ENCODE measurements around the gene EIF5.
A peak's percentile ranks its signal among the peaks of the same experiment; 100 is the strongest.

EIF5 gene

GRCh38 chr14:103296007-103296406 is 38.0 kb upstream of the EIF5 start:
- H3K4me3 ChIP-seq (ENCODE audit: control insufficient read depth, low read depth, low read length): no peak overlapping the region
- DNase-seq (ENCODE audit: low read depth): peak; percentile 62
- TF ChIP-seq, protein P1, sequence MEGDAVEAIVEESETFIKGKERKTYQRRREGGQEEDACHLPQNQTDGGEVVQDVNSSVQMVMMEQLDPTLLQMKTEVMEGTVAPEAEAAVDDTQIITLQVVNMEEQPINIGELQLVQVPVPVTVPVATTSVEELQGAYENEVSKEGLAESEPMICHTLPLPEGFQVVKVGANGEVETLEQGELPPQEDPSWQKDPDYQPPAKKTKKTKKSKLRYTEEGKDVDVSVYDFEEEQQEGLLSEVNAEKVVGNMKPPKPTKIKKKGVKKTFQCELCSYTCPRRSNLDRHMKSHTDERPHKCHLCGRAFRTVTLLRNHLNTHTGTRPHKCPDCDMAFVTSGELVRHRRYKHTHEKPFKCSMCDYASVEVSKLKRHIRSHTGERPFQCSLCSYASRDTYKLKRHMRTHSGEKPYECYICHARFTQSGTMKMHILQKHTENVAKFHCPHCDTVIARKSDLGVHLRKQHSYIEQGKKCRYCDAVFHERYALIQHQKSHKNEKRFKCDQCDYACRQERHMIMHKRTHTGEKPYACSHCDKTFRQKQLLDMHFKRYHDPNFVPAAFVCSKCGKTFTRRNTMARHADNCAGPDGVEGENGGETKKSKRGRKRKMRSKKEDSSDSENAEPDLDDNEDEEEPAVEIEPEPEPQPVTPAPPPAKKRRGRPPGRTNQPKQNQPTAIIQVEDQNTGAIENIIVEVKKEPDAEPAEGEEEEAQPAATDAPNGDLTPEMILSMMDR (conservative IDR thresholded peaks at IDR 0.05; ENCODE audit: control insufficient read depth, insufficient read depth, low read depth, low read length): no peak

GRCh38 chr14:103296987-103297386 is 37.0 kb upstream of the EIF5 start:
- TF ChIP-seq, protein P1 (conservative IDR thresholded peaks at IDR 0.05; ENCODE audit: control insufficient read depth, insufficient read depth, low read depth, low read length): no peak
- no peak for DNase-seq (ENCODE audit: low read depth)

DNA sequence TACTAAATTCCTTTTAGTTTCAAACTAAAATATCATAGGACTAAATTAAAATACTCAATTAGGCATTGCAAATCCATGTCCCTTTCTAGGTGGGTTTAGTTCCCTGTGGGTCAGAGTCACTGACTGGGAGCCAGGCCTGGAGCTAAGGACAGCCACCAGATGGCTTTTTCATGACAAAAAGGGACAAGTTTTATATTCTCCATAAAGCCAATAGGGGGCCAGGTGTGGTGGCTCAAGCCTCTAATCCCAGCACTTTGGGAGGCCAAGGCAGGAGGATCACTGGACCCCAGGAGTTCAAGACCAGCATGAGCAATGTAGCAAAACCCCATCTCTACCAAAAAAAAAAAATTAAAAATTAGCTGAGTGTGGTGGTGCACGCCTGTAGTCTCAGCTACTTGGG is 35.4 kb upstream of the EIF5 start:
- H3K4me3 ChIP-seq (ENCODE audit: control insufficient read depth, low read depth, low read length): no peak overlapping the region
- TF ChIP-seq, protein P1 (conservative IDR thresholded peaks at IDR 0.05; ENCODE audit: control insufficient read depth, insufficient read depth, low read depth, low read length): no peak
- DNase-seq (ENCODE audit: low read depth): no peak

More at GRCh38 chr14:103296987-103297386, 37.0 kb upstream of the EIF5 start:
- H3K4me3 ChIP-seq (ENCODE audit: control insufficient read depth, low read depth, low read length): no peak overlapping the region

- no peak overlapping the region for H3K4me3 ChIP-seq (ENCODE audit: control insufficient read depth, low read depth, low read length)
- no peak for DNase-seq (ENCODE audit: low read depth)
- TF ChIP-seq, protein P1 (conservative IDR thresholded peaks at IDR 0.05; ENCODE audit: control insufficient read depth, insufficient read depth, low read depth, low read length): no peak
Measured at GRCh38 chr14:103301512-103302354, 32.3 kb upstream of the EIF5 start.

- no peak for DNase-seq (ENCODE audit: low read depth)
- no peak overlapping the region for H3K4me3 ChIP-seq (ENCODE audit: control insufficient read depth, low read depth, low read length)
- TF ChIP-seq, protein P1 (conservative IDR thresholded peaks at IDR 0.05; ENCODE audit: control insufficient read depth, insufficient read depth, low read depth, low read length): no peak
Measured at GRCh38 chr14:103302966-103303365, 31.1 kb upstream of the EIF5 start.

DNA sequence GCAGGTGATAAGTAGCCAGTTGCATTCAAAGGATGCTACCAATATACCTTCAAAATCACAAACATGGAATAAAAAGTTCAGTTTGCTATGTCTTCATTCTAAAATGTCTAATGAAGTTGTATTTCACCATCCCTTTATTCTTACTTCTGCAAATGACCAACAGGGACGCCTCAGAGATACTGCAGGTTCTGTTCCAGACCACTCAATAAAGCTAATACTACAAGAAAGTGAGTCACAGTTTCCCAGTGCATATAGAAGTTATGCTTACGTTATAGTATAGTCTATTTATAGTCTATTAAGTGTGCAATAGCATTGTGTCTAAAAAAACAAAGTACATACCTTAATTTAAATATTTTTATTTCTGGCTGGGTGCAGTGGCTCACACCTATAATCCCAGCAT is 29.3 kb upstream of the EIF5 start:
- no peak for DNase-seq (ENCODE audit: low read depth)
- H3K4me3 ChIP-seq (ENCODE audit: control insufficient read depth, low read depth, low read length): no peak overlapping the region
- TF ChIP-seq, protein P1 (conservative IDR thresholded peaks at IDR 0.05; ENCODE audit: control insufficient read depth, insufficient read depth, low read depth, low read length): no peak

Measured in fibroblast of mammary gland (primary cell).